Skin epidermis (tissue), 12 donors: ENCODE measurements around the gene VPS37D.
"Not testable (repeated sequence)": the region's sequence is repeated elsewhere in the genome, so short reads cannot be mapped to it uniquely, and the experiment has no call there.

Experiments used
- H3K27ac ChIP-seq, 21 experiments: fragments of 200-600 bp; sonication (generic) in 11 of 21; one replicate each; pipeline ENCODE4 v1.5.0; 2020; ENCODE audit warnings: mild to moderate bottlenecking in 3 of 21, inconsistent platforms in 2 of 21, moderate library complexity in 2 of 21
- H3K4me3 ChIP-seq, 7 experiments: fragments of 200-600 bp; sonication (generic) in 2 of 7; one replicate each; pipeline ENCODE4 v1.5.0; 2020; ENCODE audit warnings: inconsistent platforms in 2 of 7, mild to moderate bottlenecking in 2 of 7, moderate library complexity in 1 of 7

VPS37D gene

DNA sequence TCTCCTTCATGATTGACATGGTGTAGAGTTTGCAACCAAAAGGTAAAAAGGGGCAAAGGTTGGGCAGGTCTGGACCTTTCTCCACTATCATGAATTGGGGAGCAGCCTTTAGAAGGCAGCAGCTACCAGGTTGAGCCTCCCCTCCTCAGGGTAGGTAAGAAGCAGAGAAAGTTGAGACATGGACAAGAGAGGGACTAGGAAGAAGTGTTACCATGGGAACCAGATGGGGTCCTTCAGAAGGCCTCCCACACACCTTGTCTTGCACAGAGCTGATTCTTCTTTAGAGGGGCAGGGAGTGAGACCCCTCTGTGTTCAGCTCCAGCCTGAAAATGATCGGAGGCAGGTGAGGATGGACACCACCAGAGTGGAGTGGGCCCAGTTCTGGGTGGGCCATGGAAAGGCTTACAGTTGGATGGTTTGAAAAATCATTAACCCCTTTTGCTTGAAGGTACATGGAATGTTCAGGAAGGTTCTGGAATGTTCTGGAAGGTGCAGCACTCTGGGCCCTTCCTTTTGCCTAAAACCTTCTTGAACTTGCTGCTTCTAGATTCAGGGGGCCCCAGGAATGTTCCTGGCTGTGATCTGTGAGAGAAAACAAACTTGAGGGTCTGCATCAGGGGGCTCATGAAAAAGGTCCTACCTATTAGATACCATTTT lies 7.0 kb downstream of the VPS37D start:
- no peak overlapping the region for H3K27ac ChIP-seq
- H3K4me3 ChIP-seq: no peak overlapping the region

DNA sequence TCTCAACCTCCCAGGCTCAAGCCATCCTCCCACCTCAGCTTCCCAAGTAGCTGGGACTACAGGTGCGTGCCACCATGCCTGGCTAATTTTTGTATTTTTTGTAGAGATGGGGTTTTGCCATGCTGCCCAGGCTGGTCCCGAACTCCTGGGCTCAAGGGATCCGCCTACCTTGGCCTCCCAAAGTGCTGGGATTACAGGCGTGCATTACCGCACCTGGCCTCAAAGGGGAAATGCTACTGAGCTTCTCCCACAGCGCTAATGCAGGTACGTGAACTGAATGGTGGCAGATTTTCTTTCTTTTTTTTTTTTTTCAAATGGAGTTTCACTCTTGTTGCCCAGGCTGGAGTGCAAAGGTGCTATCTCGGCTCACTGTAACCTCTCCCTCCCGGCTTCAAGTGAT lies 8.4 kb downstream of the VPS37D start:
- not testable (repeated sequence) for H3K27ac ChIP-seq, H3K4me3 ChIP-seq

DNA sequence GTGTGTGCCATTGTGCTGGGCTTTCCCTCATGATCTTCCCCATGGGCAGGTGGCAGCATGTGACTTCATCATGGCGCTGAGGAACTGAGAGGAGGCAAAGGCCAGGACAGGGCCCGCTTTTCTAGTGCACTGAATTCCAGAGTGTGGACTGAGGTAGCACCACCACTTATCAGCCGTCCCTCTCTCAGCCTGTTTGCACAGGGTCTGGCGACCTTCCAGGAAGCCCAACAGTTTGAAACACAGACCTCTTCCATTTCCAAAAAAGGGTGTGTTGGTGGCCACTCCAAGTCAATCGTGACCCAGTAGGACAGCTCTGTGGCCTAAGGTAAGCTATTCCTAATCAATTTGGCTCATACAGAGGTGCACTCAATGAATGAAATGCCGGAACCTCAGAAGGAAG lies 11.2 kb downstream of the VPS37D start:
- no peak overlapping the region for H3K27ac ChIP-seq

DNA sequence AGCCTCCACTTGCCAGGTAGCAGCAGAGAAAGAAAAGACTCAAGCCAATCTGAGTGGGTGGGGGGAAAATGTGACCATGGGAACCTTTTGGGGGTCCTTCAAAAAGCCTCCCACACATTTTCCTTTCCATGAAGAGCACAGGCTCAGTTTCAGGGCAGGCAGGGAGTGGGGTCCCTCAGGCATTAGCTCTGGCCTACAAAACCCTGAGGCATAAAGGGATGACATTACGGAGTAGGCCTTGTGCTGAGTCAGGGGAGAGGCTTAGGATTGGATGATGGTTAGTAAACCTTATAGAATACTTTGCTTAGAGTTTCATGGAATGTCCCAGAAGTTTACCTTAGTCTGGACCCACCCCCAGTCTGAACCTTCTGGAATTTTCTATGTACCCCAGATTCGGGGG lies 12.1 kb downstream of the VPS37D start:
- H3K27ac ChIP-seq: no peak overlapping the region
- H3K4me3 ChIP-seq: no peak overlapping the region

More for the DNA sequence above, 11.2 kb downstream of the VPS37D start:
- H3K4me3 ChIP-seq: no peak overlapping the region

DNA sequence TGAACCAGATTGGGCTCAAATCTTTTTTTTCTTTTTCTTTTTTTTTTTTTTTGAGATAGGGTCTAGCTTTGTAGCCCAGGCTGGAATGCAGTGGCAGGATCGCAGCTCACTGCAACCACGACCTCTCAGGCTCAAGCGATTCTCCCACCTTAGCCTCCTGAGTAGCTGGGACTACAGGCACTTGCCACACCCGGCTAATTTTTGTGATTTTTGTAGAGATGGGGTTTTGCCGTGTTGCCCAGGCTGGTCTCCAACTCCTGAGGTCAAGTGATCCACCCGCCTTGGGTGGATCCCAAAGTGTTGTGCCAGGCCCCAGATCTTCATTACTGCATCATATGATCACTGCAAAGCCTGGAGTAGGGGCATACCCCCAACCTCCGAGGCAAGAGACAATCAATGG lies 12.9 kb downstream of the VPS37D start:
- H3K4me3 ChIP-seq: no peak overlapping the region
- no peak overlapping the region for H3K27ac ChIP-seq

DNA sequence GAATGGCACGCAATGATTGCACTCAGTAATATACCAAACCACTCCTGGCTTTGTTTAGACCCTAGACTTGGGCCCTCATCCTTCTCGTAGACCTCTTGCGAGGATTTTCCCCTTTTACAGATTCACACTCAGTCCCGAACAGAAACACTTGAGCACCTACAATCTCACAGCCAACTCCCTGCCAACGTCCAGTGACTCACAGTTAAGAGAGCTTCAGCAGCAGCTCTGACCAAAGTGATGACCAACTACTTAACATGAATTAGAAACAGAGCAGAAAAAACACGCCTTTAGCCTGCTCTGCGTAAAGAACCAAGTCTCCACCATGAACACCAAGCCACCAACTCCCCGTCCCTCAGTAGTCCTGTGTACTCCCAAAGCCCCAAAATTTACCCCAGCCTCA lies 13.4 kb downstream of the VPS37D start:
- H3K4me3 ChIP-seq: no peak overlapping the region
- H3K27ac ChIP-seq: no peak overlapping the region

DNA sequence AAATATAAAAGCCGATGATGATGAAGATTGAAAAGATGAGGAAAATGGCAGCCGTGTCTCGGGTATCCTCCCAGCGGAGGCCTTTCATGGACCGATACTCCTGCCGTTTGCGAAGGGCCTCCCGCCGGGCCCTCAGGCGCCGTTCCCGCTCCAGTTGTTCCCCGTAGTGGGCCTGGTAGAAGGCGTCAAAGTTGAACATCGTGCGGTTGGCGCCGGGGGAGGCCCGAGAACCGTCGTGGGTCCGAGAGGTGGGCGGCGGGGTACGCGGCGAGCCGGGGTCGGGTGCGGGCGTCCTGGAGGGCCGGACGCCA lies 15.1 kb downstream of the VPS37D start:
- Histone ChIP-seq H3K4me3 (peak overlapping the region; percentile 70 to 98 (median 90)), H3K27ac (peak overlapping the region; percentile 70 to 93 (median 86))

DNA sequence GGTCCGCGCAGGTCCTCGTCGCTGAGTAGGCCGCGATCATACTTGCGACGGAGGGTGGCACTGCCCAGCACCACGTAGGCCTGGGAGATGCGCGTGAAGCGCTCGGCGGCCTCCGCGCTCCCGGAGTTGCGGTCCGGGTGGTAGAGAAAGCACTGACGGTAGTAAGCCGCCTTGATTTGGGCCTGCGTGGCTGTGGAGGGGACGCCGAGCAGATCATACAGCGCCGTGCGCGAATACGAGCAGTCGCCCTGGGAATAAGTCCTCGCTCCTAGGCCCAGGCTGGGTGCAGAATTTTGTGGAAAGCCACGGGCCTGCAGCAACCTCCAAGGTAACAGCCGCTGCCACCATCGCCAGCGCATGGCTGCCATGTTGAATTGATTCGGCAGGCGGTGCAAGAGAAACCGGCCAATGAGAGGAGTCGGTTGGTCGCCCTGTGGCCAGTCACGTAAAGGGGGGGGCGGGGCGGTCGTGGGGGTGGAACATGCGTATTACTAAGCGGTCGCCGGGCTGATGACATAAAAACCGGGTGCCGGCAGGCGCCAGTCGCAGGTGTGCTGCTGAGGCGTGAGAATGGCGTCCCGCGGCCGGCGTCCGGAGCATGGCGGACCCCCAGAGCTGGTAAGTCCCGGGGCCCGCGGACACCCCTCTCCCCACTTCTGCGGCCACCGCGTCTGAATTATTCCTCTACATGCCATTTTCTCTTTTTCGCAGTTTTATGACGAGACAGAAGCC lies 15.6 kb downstream of the VPS37D start, which contains the start of the genes BUD23 and DNAJC30:
TSS of gene BUD23 (plus strand) at position 542 of the 732 bp plus-strand sequence. CDS start at position 571, 29 bp downstream.
TSS of gene DNAJC30 (minus strand) at position 398 of the 732 bp plus-strand sequence. CDS start at position 368, 30 bp downstream.
- Histone ChIP-seq H3K27ac (peak within 1 kb of the TSS; percentile 70 to 93 (median 86)), H3K4me3 (peak within 1 kb of the TSS; percentile 70 to 98 (median 90))

DNA sequence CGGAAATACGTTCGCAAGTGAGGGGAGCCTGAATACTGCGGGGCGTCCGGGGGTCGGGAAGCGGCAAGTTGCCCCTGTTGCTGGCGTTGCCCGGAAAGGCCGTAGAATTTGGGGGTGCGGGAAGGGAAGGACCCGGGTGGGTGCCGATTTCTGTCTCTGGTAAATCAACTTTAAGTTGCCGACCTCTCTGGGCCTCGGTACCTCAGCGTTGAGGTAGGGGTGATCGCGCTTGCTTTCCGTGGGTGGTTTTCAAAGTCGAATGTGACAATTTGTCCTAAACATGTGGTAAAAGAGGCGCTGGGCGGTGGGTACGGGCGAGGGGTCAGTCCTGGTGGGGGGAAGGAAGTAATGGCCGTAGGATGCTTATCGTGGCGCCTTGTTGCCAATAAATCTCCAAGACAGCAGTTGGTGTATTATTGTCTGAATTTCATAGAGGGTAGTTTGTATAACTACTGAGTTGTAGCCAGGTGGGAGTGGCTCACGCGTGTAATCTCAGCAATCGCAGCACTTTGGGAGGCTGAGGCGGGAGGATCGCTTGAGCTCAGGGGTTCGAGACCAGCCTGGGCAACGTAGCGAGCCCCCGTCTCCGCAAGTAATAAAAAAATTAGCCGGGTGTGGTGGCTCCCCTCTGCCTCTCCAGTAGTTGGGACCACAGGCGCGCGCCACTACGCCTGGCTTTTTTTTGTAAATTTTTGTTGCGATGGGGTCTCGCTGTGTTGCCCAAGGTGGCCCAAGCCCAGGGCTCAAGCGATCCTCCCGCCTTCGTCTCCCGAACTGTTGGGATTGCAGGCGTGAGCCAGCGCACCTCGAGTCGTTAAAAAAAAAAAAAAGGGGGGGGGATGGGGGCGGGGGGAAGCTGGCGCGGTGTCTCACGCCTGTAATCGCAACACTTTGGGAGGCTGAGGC lies 16.4 kb downstream of the VPS37D start:
- peak overlapping the region; percentile 70 to 98 (median 90) for H3K4me3 ChIP-seq
- peak overlapping the region; percentile 44 to 93 (median 86) for H3K27ac ChIP-seq

DNA sequence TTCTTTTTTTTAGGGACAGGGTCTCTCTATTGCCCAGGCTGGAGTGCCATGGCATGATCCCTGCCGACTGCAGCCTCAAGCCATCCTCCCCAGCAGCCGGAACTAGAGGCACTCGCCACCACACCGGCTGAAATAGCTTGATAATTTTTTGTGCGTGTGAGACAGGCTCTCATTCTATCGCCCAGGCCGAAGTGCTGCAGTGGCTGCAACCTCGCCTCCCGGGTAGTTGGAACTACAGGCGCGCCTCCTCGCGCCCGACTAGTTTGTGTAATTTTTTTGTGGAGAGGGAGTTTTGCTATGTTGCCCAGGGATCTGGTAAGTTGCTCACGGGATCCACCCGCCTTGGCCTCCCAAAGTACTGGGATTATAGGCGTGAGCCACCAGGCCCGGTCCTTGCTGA lies 17.7 kb downstream of the VPS37D start:
- H3K27ac ChIP-seq: no peak overlapping the region
- H3K4me3 ChIP-seq: no peak overlapping the region

DNA sequence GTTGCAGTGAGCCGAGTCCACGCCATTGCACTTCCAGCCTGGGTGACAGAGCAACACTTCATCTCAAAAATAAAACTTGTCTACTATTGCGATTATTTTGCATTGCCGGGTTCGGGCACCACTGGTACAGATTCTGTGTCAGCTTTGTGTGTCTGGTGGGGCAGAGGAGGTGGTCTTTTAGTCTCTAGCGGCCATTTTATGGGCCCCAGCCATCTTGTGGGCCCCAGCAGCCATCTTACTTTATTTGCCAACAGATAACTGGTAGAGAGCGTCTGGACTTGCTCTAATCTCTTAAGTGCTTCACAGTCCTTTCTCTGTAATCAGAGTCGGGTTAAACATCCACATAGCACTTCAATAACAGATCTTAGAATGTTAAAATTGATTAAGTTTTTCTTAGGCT lies 20.7 kb downstream of the VPS37D start:
- Histone ChIP-seq H3K27ac (no peak overlapping the region), H3K4me3 (no peak overlapping the region)

DNA sequence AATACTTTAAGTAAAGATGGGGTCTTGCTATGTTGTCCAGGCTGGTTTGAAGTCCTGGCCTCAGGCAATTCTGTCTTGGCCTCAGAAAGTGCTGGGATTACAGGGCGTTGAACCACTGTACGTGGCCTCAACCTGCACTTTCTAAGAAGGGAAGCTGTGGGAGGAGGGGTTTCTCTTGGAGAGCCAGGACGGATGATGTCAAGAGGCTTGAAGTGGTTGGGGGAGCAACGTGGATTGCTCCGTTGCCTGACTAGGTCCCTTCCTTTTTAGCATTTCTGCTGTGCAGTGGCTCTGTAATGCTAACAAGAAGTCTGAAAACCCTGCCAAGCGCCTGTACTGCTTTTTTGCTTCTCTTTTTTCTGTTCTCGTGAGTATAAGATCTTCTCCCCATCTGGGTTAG lies 23.0 kb downstream of the VPS37D start:
- Histone ChIP-seq H3K4me3 (no peak overlapping the region), H3K27ac (no peak overlapping the region)

DNA sequence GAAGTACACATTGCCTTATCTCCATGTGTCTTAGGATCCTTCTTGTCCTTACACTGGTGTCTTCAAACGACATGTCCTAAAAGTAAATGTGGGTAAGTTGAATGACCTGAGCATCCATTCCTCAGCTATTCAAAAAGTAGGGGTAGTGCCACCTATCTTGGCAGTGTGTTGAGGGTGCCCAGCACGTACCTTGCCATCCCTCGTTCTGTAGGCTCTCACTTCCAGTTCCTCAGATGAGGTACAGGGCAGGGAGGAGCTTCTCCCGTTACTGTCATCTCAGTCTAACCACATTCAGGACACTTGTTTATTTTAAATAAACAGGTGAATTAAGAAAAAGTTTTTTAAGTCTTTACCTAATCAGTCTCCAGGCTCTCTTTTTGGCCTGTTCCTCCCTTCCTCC lies 28.7 kb downstream of the VPS37D start:
- H3K27ac ChIP-seq: no peak overlapping the region

DNA sequence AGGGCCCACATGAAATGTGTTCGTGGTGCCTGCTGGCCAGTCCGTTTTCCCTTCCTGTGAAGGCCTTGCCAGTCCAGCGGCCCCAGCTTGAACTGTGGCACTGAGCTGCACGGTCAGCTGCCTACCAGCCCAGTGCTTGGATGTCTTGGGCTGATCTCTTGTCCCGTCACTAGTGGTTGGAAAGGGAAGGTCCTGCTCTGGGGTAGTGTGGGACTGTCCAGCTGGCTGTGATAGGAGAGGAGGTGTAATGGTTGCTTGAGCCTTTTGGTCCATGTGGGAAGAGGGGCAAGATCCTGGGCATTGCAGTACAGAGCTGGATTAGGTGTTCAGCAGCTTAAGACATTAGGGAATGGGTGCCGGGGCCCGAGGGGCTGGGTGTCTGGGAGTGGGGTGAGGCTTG lies 30.8 kb downstream of the VPS37D start:
- Histone ChIP-seq H3K27ac (no peak overlapping the region), H3K4me3 (no peak overlapping the region)

More for the DNA sequence above, 28.7 kb downstream of the VPS37D start:
- H3K4me3 ChIP-seq: no peak overlapping the region

DNA sequence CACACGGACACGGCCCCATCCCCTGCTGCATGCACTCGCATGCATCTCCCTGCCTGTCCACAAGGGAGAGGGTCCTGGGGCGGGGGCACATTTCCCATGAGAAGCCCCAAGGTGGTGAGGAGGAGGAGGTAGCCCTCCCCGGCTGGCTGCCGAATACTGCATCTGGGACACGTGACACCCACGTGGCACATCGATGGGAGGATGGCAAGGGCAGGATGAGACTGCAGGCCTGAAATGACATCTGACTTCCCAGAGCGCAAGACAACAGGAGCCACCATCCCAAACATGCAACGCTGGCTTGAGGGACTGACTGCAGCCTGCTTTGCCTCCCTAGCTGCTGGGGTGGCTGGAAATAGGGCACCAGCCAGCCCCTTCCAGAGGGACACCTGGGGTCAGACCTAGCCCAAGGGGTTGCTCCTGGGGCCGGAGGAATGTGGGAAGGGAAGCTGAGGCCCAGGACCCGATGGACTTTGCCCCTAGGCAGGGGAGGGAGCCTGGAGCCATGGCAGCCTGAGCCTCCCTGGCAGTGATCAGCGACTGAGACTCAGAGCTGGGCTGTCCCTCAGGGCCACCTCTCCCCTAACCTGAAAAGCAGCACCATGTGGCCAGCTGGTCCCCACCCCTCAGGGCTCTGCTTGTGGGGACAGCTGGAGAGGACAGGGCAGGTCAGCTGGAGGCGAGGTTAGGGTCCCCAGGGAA lies 31.9 kb downstream of the VPS37D start:
- H3K27ac ChIP-seq: no peak overlapping the region
- H3K4me3 ChIP-seq: no peak overlapping the region

DNA sequence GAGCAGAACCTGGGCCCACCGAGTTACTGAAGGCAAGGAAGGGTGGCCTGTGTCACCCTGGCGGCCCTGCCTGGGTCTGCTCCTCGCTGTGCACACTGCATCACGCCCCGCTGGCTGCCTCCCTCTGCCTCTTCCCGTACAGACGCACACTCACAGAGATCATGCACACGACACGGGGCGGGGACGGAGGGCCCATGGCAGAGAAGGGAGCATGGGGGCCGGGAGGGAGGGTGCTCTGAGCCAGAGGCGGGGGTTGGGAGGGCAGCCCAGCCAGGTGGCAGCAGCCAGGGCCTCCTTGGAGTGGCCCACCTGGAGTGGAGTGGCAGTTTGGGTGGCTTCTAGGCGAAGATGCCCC lies 32.4 kb downstream of the VPS37D start:
- Histone ChIP-seq H3K4me3 (no peak overlapping the region), H3K27ac (no peak overlapping the region)

DNA sequence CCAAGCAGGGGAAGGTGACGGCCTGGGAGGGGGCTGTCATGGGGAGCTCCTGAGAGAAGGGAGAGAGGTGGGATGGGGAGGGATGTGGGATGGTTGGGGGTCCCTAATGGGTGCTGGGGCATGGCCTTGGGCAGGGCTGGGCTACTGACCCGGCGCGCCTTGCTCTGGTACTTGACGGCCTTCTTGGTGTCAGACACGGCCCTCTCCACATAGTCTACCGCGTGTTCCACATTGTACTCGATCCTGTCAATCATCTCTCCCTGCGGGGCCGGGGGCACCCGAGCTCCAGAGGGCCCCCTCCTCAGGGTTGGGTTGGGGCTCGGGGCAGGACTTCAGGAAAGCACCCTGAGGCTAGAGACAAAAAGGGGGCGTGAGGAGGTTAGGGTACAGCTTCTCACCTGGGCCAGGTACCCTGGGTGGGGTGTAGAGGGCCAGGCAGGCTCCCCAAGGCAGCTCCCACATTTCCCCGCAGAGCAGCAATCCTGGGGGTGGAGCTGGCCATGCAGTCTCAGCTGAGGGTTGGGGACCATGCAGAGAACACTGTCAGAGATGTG lies 33.0 kb downstream of the VPS37D start:
- Histone ChIP-seq H3K4me3 (no peak overlapping the region), H3K27ac (no peak overlapping the region)

DNA sequence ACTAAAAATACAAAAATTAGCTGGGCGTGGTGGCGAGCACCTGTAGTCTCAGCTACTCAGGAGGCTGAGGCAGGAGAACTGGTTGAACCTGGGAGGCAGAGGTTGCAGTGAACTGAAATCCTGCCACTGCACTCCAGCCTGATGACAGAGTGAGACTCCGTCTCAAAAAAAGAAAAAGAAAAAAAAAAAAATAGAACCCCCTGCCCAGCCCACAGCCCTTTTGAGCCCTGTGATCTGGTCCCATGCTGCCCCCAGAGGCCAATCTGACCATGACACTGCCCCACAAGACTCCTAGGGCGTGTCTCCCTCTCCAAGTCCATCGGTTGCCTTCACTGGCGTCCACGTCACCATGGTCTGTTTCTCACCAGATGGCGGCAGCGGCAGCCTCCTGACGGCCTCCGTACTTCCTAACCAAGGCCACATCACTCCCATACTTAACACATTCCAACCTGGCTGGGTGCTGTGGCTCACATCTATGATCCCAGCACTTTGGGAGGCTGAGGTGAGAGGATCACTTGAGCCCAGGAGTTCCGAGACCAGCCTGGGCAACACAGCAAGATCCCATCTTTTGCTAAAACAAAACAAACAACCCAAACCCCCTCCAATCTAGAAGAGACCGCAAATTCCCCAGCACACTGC lies 33.8 kb downstream of the VPS37D start:
- H3K4me3 ChIP-seq: no peak overlapping the region
- H3K27ac ChIP-seq: no peak overlapping the region

DNA sequence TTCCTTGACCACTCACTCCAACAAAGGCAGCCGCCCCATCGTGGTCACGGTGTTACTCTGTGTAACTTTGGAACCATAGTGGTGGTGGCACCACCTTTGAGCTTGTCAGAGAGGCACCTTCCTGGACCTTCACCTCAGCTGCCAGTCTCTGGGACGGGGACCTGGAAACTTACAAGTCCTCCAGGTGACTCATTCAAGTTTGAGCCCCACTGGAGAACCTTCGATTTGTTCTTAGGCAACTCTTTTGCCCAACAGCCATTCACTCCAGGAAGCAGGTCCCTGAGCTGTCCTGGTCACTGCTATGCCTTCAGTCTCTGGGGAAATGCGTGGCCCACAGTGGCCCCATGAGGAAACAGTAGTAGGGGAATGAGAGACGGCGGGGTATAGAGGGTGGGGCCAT lies 34.6 kb downstream of the VPS37D start:
- Histone ChIP-seq H3K4me3 (no peak overlapping the region), H3K27ac (no peak overlapping the region)
